H1 (cell line): Measurements from ENCODE around the gene RPUSD1. TPM values are rescaled to one million over a fixed set of nuclear protein-coding genes. Genes with fewer than 3 reads are reported as not detected.

Experiments used
- polyA plus RNA-seq, 7 experiments: library from polyadenylated mRNA; depleted of rRNA in 3 of 7; stranded (reverse) in 5 of 7; unstranded in 2 of 7; fragments of >200 nt in 5 of 7; fragments of 200-250 nt in 2 of 7; gene quantifications; 1 replicate in 5 of 7; 2 replicates in 1 of 7; 4 replicates in 1 of 7; pipeline versions ENCODE4 v1.2.1 to v1.2.3, GENCODE V29; 2011 to 2013; ENCODE audit warnings: missing spikeins in 2 of 7, mixed read lengths in 2 of 7
- total RNA-seq: library from RNA; stranded (reverse); fragmentation: NEBNext Ultra II Directional; extraction: Animal tissue kit (Norgen Biotek cat#: 25700); gene quantifications from 2 replicates; pipeline ENCODE4 v1.2.1, GENCODE V29; 2021
- TF ChIP-seq, protein P1 (sequence below): IDR thresholded peaks from 2 replicates; pipeline ENCODE4 v1.6.1; 2012; ENCODE audit warnings: inconsistent platforms

RPUSD1 gene
- total and polyA plus RNA-seq, 2 of the 8 experiments (the other 6 are each of a cell fraction or from before 2014, with no cell fraction given): 32.2 to 61.8 TPM

DNA sequence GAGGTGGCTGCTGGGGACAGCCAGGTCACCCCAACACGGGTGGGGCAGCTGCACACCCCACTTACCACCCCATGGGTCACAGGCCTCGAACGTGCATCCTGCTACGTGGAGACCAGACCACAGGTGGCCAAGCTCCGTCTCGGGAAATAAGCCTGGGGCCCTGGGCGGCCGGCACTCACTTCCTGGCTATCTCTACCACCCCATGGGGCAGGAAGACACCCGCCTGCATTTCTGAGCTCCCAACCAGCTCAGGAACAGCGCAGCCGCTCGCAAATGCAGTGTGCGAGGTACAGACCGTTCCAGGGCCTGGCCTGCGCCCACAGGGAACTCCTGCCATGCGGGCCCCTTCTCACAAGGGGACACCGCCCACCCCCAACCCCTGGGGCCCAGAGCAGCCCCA is 17.3 kb upstream of the RPUSD1 start (continued):
- TF ChIP-seq, protein P1, sequence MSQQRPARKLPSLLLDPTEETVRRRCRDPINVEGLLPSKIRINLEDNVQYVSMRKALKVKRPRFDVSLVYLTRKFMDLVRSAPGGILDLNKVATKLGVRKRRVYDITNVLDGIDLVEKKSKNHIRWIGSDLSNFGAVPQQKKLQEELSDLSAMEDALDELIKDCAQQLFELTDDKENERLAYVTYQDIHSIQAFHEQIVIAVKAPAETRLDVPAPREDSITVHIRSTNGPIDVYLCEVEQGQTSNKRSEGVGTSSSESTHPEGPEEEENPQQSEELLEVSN: no peak
